H1 (cell line): ENCODE data around the gene RASL10B. TPM values are rescaled to one million over a fixed set of nuclear protein-coding genes. Genes with fewer than 3 reads are reported as not detected.
A peak's percentile ranks its signal among the peaks of the same experiment; 100 is the strongest.

Experiments used
- CBX5 ChIP-seq: fragments of 300-800, 300-1000 bp; sonication (generic); IDR thresholded peaks from 2 replicates; pipeline ENCODE4 v1.7.1; 2016; ENCODE audit warnings: antibody characterized with exemption, low read length, low read depth
- CHD1 ChIP-seq: IDR thresholded peaks from 2 replicates; pipeline ENCODE4 v1.6.1; 2012; ENCODE audit warnings: low read depth, low read length, improper control_type of control experiment
- CHD2 ChIP-seq: IDR thresholded peaks from 2 replicates; pipeline ENCODE4 v1.6.1; 2012; ENCODE audit warnings: low read length, improper control_type of control experiment
- CTCF ChIP-seq, 3 experiments: IDR thresholded peaks; 1 replicate in 2 of 3; 2 replicates in 1 of 3; pipeline versions ENCODE4 v1.5.1 to v1.6.1; 2011; ENCODE audit warnings: low read length in 3 of 3, mild to moderate bottlenecking in 3 of 3, inconsistent platforms in 2 of 3, low read depth in 1 of 3, moderate library complexity in 1 of 3; ENCODE audit not compliant: insufficient read depth in 1 of 3; ENCODE audit errors: control extremely low read depth in 1 of 3
- EP300 ChIP-seq, 2 experiments: IDR thresholded peaks; 1 replicate in 1 of 2; 2 replicates in 1 of 2; pipeline ENCODE4 v1.6.1; 2011 to 2012; ENCODE audit warnings: low read depth in 2 of 2, low read length in 2 of 2, mild to moderate bottlenecking in 2 of 2, borderline replicate concordance in 1 of 2, inconsistent platforms in 1 of 2, moderate library complexity in 1 of 2
- GABPA ChIP-seq: IDR thresholded peaks from 2 replicates; pipeline ENCODE4 v1.6.1; 2011; ENCODE audit warnings: mild to moderate bottlenecking, low read length, moderate library complexity, borderline replicate concordance; ENCODE audit not compliant: insufficient read depth
- HDAC2 ChIP-seq, 2 experiments: fragments of 300-600 bp in 1 of 2; sonication (generic) in 1 of 2; IDR thresholded peaks; 2 replicates each; pipeline ENCODE4 v1.6.1; 2011 to 2012; ENCODE audit warnings: low read depth in 2 of 2, low read length in 2 of 2, mild to moderate bottlenecking in 2 of 2, moderate library complexity in 2 of 2, borderline replicate concordance in 1 of 2, inconsistent platforms in 1 of 2
- KDM1A ChIP-seq: fragments of 200-600, 300-600 bp; sonication (generic); IDR thresholded peaks from 2 replicates; pipeline ENCODE4 v1.7.1; 2016; ENCODE audit warnings: mild to moderate bottlenecking, low read length, borderline replicate concordance
- KDM4A ChIP-seq: IDR thresholded peaks from one replicate; pipeline ENCODE4 v1.7.1; 2012; ENCODE audit warnings: low read depth, mild to moderate bottlenecking, moderate library complexity, low read length, inconsistent platforms; ENCODE audit not compliant: severe bottlenecking
- KDM5A ChIP-seq: fragments of 200-600 bp; IDR thresholded peaks from 2 replicates; pipeline ENCODE4 v1.7.1; 2012; ENCODE audit warnings: mild to moderate bottlenecking, low read length, inconsistent platforms, mixed read lengths
- NRF1 ChIP-seq: IDR thresholded peaks from 2 replicates; pipeline ENCODE4 v1.6.1; 2011; ENCODE audit warnings: mild to moderate bottlenecking, low read depth, low read length, improper control_type of control experiment
- RAD21 ChIP-seq, 2 experiments: IDR thresholded peaks in 1 of 2; conservative IDR thresholded peaks in 1 of 2; 2 replicates each; pipeline ENCODE4 v1.6.1; 2011; ENCODE audit warnings: low read depth in 2 of 2, low read length in 2 of 2, improper control_type of control experiment in 1 of 2, inconsistent platforms in 1 of 2, mild to moderate bottlenecking in 1 of 2, moderate library complexity in 1 of 2
- SIRT6 ChIP-seq: IDR thresholded peaks from one replicate; pipeline ENCODE4 v1.7.1; 2012; ENCODE audit warnings: low read length, inconsistent platforms
- YY1 ChIP-seq: IDR thresholded peaks from 2 replicates; pipeline ENCODE4 v1.6.1; 2011; ENCODE audit warnings: low read depth, mild to moderate bottlenecking, low read length
- ZNF274 ChIP-seq: IDR thresholded peaks from 2 replicates; pipeline ENCODE4 v1.7.0; 2012; ENCODE audit warnings: low read length, borderline replicate concordance; ENCODE audit errors: extremely low read depth
- polyA plus RNA-seq, 7 experiments: library from polyadenylated mRNA; depleted of rRNA in 3 of 7; stranded (reverse) in 5 of 7; unstranded in 2 of 7; fragments of >200 nt in 5 of 7; fragments of 200-250 nt in 2 of 7; gene quantifications; 1 replicate in 5 of 7; 2 replicates in 1 of 7; 4 replicates in 1 of 7; pipeline versions ENCODE4 v1.2.1 to v1.2.3, GENCODE V29; 2011 to 2013; ENCODE audit warnings: missing spikeins in 2 of 7, mixed read lengths in 2 of 7
- total RNA-seq: library from RNA; stranded (reverse); fragmentation: NEBNext Ultra II Directional; extraction: Animal tissue kit (Norgen Biotek cat#: 25700); gene quantifications from 2 replicates; pipeline ENCODE4 v1.2.1, GENCODE V29; 2021
- TF ChIP-seq, protein P1 (sequence below): IDR thresholded peaks from 2 replicates; pipeline ENCODE4 v1.6.1; 2011; ENCODE audit warnings: low read length, improper control_type of control experiment
- TF ChIP-seq, protein P2 (sequence below): IDR thresholded peaks from 2 replicates; pipeline ENCODE4 v1.6.1; 2011; ENCODE audit warnings: low read depth, mild to moderate bottlenecking, low read length; ENCODE audit not compliant: insufficient read depth

The RASL10B gene
- total and polyA plus RNA-seq, 2 of the 8 experiments (the other 6 are each of a cell fraction or from before 2014, with no cell fraction given) = 17.5 to 22.8 TPM

GRCh38 chr17:35747540-35748017 lies 16.1 kb downstream of the RASL10B start (continued):
- TF ChIP-seq GABPA (peak; percentile 47; the same call in 1 of the 2 replicates), CTCF (IDR thresholded peaks at IDR 0.05; ENCODE audit: control extremely low read depth in 1 of 3, insufficient read depth in 1 of 3, low read depth in 1 of 3, low read length in 3 of 3) (peak; percentile 90 to 98 (median 95)), HDAC2 (IDR thresholded peaks at IDR 0.05; ENCODE audit: borderline replicate concordance in 1 of 2, low read depth in 2 of 2, low read length in 2 of 2) (no peak), ZNF274 (no peak), CHD1 (no peak), KDM5A (no peak), KDM1A (no peak), CHD2 (no peak), SIRT6 (no peak), RAD21 (IDR thresholded peaks at IDR 0.05 in 1 of 2, conservative IDR thresholded peaks at IDR 0.05 in 1 of 2; ENCODE audit: low read depth in 2 of 2, low read length in 2 of 2) (peak; percentile 95 to 98), YY1 (no peak), EP300 (IDR thresholded peaks at IDR 0.05; ENCODE audit: borderline replicate concordance in 1 of 2, low read depth in 2 of 2, low read length in 2 of 2) (no peak), NRF1 (no peak), KDM4A (no peak), CBX5 (no peak)
- TF ChIP-seq, protein P1, sequence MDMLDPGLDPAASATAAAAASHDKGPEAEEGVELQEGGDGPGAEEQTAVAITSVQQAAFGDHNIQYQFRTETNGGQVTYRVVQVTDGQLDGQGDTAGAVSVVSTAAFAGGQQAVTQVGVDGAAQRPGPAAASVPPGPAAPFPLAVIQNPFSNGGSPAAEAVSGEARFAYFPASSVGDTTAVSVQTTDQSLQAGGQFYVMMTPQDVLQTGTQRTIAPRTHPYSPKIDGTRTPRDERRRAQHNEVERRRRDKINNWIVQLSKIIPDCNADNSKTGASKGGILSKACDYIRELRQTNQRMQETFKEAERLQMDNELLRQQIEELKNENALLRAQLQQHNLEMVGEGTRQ = no peak
- TF ChIP-seq, protein P2, sequence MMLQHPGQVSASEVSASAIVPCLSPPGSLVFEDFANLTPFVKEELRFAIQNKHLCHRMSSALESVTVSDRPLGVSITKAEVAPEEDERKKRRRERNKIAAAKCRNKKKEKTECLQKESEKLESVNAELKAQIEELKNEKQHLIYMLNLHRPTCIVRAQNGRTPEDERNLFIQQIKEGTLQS = no peak
